DND-41 (cell line): Measurements from ENCODE around the gene PILRA.
"Not testable (repeated sequence)": the region's sequence is repeated elsewhere in the genome, so short reads cannot be mapped to it uniquely, and the experiment has no call there.

Source experiments
- ATAC-seq: fragments of 200-7000 bp; cut with Tn5 transposase; 3 replicates; pipeline ENCODE4 v1.9.1; 2021; ENCODE audit warnings: low read depth; ENCODE audit not compliant: insufficient read depth
- DNase-seq: peaks from one replicate; pipeline ENCODE4 v3.0.0-alpha.2; 2020
- H2AFZ ChIP-seq: 2 replicates; pipeline ENCODE4 v1.6.0; 2012; ENCODE audit warnings: low read depth, low read length
- H3K27ac ChIP-seq: 2 replicates; pipeline ENCODE4 v1.5.1; 2012; ENCODE audit warnings: low read length, inconsistent platforms
- H3K27me3 ChIP-seq: fragments of 200-600 bp; sonication (generic); 2 replicates; pipeline ENCODE4 v1.6.0; 2012; ENCODE audit warnings: low read length, mild to moderate bottlenecking, inconsistent platforms; ENCODE audit not compliant: insufficient read depth, poor library complexity
- H3K36me3 ChIP-seq: 2 replicates; pipeline ENCODE4 v1.5.1; 2012; ENCODE audit warnings: low read length, inconsistent platforms; ENCODE audit not compliant: insufficient read depth
- H3K4me1 ChIP-seq: 2 replicates; pipeline ENCODE4 v1.5.1; 2012; ENCODE audit warnings: mild to moderate bottlenecking, low read length; ENCODE audit not compliant: insufficient read depth
- H3K4me2 ChIP-seq: 2 replicates; pipeline ENCODE4 v1.6.0; 2012; ENCODE audit warnings: mild to moderate bottlenecking, moderate library complexity, low read length, inconsistent platforms; ENCODE audit not compliant: insufficient read depth
- H3K4me3 ChIP-seq, 2 experiments: fragments of 200-600 bp in 1 of 2; shearing (Covaris generic) in 1 of 2; 2 replicates each; pipeline ENCODE4 v1.5.1; 2012 to 2016; ENCODE audit warnings: inconsistent platforms in 2 of 2, low read length in 2 of 2, mild to moderate bottlenecking in 2 of 2, low read depth in 1 of 2, moderate library complexity in 1 of 2
- H3K79me2 ChIP-seq: 2 replicates; pipeline ENCODE4 v1.6.0; 2012; ENCODE audit warnings: low read length, inconsistent platforms; ENCODE audit not compliant: insufficient read depth
- H3K9ac ChIP-seq: 2 replicates; pipeline ENCODE4 v1.6.0; 2012; ENCODE audit warnings: low read depth, mild to moderate bottlenecking, inconsistent platforms, low read length, moderate library complexity
- H3K9me3 ChIP-seq: 2 replicates; pipeline ENCODE4 v1.5.1; 2012; ENCODE audit warnings: low read length, moderate library complexity, mild to moderate bottlenecking, inconsistent platforms; ENCODE audit not compliant: insufficient read depth, severe bottlenecking
- H4K20me1 ChIP-seq: 2 replicates; pipeline ENCODE4 v1.6.0; 2012; ENCODE audit warnings: low read length; ENCODE audit not compliant: insufficient read depth
- EZH2 ChIP-seq: IDR thresholded peaks from 3 replicates; pipeline ENCODE4 v1.6.1; 2012; ENCODE audit warnings: borderline replicate concordance, low read depth, mild to moderate bottlenecking, moderate library complexity, low read length, inconsistent platforms; ENCODE audit not compliant: severe bottlenecking
- TF ChIP-seq, protein P1 (sequence below): IDR thresholded peaks from 2 replicates; pipeline ENCODE4 v1.5.1; 2012; ENCODE audit warnings: borderline replicate concordance, low read length, moderate library complexity, mild to moderate bottlenecking; ENCODE audit not compliant: poor library complexity, severe bottlenecking; ENCODE audit errors: extremely low read depth

The PILRA gene

GRCh38 chr7:100360135-100360854, 13.0 kb upstream of the PILRA start:
- no peak overlapping the region for H3K9ac ChIP-seq
- H3K27me3 ChIP-seq: no peaks in the 10 kb centered on the region
- H2AFZ ChIP-seq: no peak overlapping the region
- H3K27ac ChIP-seq: no peak overlapping the region
- no peak for ATAC-seq
- H3K4me3 ChIP-seq: no peak overlapping the region
- TF ChIP-seq EZH2: no peak
- TF ChIP-seq, protein P1, sequence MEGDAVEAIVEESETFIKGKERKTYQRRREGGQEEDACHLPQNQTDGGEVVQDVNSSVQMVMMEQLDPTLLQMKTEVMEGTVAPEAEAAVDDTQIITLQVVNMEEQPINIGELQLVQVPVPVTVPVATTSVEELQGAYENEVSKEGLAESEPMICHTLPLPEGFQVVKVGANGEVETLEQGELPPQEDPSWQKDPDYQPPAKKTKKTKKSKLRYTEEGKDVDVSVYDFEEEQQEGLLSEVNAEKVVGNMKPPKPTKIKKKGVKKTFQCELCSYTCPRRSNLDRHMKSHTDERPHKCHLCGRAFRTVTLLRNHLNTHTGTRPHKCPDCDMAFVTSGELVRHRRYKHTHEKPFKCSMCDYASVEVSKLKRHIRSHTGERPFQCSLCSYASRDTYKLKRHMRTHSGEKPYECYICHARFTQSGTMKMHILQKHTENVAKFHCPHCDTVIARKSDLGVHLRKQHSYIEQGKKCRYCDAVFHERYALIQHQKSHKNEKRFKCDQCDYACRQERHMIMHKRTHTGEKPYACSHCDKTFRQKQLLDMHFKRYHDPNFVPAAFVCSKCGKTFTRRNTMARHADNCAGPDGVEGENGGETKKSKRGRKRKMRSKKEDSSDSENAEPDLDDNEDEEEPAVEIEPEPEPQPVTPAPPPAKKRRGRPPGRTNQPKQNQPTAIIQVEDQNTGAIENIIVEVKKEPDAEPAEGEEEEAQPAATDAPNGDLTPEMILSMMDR: no peak
- DNase-seq: no peak
- no peaks in the 10 kb centered on the region for H4K20me1 ChIP-seq
- no peaks in the 10 kb centered on the region for H3K9me3 ChIP-seq
- no peaks in the 10 kb centered on the region for H3K4me1 ChIP-seq
- H3K79me2 ChIP-seq: no peaks in the 10 kb centered on the region
- H3K36me3 ChIP-seq: peaks cover 84% of the 10 kb centered on the region
- H3K4me2 ChIP-seq: no peak overlapping the region

GRCh38 chr7:100363098-100363497, 10.2 kb upstream of the PILRA start:
- no peak overlapping the region for H3K4me2 ChIP-seq
- no peak overlapping the region for H2AFZ ChIP-seq
- no peak for TF ChIP-seq EZH2
- TF ChIP-seq, protein P1: no peak
- H3K36me3 ChIP-seq: peaks cover 83% of the 10 kb centered on the region
- H3K4me1 ChIP-seq: no peaks in the 10 kb centered on the region
- no peaks in the 10 kb centered on the region for H4K20me1 ChIP-seq
- no peak overlapping the region for H3K4me3 ChIP-seq
- H3K9me3 ChIP-seq: no peaks in the 10 kb centered on the region
- DNase-seq (no peak), ATAC-seq (no peak)
- no peak overlapping the region for H3K9ac ChIP-seq
- no peaks in the 10 kb centered on the region for H3K27me3 ChIP-seq
- H3K27ac ChIP-seq: no peak overlapping the region
- no peaks in the 10 kb centered on the region for H3K79me2 ChIP-seq

GRCh38 chr7:100363797-100364196, 9.5 kb upstream of the PILRA start:
- H3K4me1 ChIP-seq, H2AFZ ChIP-seq, ATAC-seq, DNase-seq, H3K9ac ChIP-seq, H3K4me3 ChIP-seq, H3K4me2 ChIP-seq, H3K27ac ChIP-seq, H3K27me3 ChIP-seq, H3K79me2 ChIP-seq, H4K20me1 ChIP-seq, H3K9me3 ChIP-seq: not testable (repeated sequence)
- H3K36me3 ChIP-seq: peaks cover 78% of the 10 kb centered on the region

GRCh38 chr7:100364480-100364879, 8.8 kb upstream of the PILRA start:
- no peak for ATAC-seq
- Histone ChIP-seq H3K9me3 (no peaks in the 10 kb centered on the region), H3K27me3 (no peaks in the 10 kb centered on the region), H3K27ac (no peak overlapping the region), H3K9ac (no peak overlapping the region), H3K79me2 (no peaks in the 10 kb centered on the region), H3K36me3 (peaks cover 76% of the 10 kb centered on the region), H2AFZ (no peak overlapping the region), H4K20me1 (peaks cover 3% of the 10 kb centered on the region; the same call in 1 of the 2 replicates), H3K4me3 (no peak overlapping the region), H3K4me1 (no peaks in the 10 kb centered on the region), H3K4me2 (no peak overlapping the region)
- TF ChIP-seq, protein P1: no peak
- no peak for DNase-seq

DNA sequence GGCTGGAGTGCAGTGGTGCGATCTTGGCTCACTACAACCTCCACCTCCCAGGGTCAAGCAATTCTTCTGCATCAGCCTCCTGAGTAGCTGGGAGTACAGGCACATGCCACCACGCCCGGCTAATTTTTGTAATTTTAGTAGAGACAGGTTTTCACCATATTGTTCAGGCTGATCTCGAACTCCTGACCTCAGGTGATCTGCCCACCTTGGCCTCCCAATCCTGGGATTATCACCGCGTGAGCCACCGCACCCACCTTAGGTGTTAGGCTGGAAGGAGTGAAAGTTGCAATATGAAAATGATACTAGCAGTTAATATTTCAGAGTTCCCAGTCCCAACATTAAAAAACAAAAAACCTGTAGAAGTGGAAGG, 7.3 kb upstream of the PILRA start:
- not testable (repeated sequence) for H3K4me1 ChIP-seq, H3K79me2 ChIP-seq, H2AFZ ChIP-seq, H3K9me3 ChIP-seq, H3K4me3 ChIP-seq, H3K27ac ChIP-seq, H3K27me3 ChIP-seq, H3K9ac ChIP-seq, H4K20me1 ChIP-seq, DNase-seq, H3K4me2 ChIP-seq, ATAC-seq
- H3K36me3 ChIP-seq: peaks cover 64% of the 10 kb centered on the region
